ENCODE results near the gene LRIG3. TPM values are rescaled to one million over a fixed set of nuclear protein-coding genes. Genes with fewer than 3 reads are reported as not detected.

Gene LRIG3
- total RNA-seq, 1 donor = 85.0 TPM

DNA sequence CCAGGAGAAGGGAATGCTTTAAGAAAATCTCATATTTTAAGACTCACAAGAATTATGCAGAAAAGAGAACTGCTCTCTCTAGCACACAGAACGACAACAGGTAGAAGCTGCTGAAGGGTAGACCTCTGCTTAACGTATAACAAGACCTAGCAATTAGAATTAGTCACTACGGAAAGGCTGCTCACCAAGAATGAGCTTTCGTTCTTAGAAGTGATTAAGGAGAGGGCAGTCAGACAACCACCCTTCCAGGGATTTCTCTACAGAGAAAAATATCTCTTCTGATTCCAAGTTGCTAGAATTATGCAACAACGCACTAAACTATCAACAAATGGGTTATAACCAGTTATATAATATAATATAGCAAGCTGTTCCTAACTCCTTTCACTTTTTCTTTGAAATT, 18.6 kb downstream of the LRIG3 start:
- Histone ChIP-seq H3K27me3 (ENCODE audit: insufficient read depth, low read length) (no peaks in the 10 kb centered on the region), H4K20me1 (ENCODE audit: insufficient read depth, low read length) (peaks cover 2% of the 10 kb centered on the region), H3K27ac (ENCODE audit: low read depth, low read length) (no peak overlapping the region), H3K4me2 (ENCODE audit: insufficient read depth, low read length) (no peak overlapping the region), H3K36me3 (ENCODE audit: insufficient read depth, low read length) (peaks cover 11% of the 10 kb centered on the region), H3K9me3 (ENCODE audit: low read depth, low read length) (no peaks in the 10 kb centered on the region), H2AFZ (ENCODE audit: low read length) (no peak overlapping the region), H3K4me3 (ENCODE audit: insufficient read depth, low read length) (no peak overlapping the region), H3K4me1 (ENCODE audit: insufficient read depth, low read length) (no peaks in the 10 kb centered on the region), H3K79me2 (ENCODE audit: insufficient read depth, low read length) (peaks cover 8% of the 10 kb centered on the region)
- no peak for DNase-seq (ENCODE audit: insufficient read length, low spot score, missing footprints)
- TF ChIP-seq, protein P1, sequence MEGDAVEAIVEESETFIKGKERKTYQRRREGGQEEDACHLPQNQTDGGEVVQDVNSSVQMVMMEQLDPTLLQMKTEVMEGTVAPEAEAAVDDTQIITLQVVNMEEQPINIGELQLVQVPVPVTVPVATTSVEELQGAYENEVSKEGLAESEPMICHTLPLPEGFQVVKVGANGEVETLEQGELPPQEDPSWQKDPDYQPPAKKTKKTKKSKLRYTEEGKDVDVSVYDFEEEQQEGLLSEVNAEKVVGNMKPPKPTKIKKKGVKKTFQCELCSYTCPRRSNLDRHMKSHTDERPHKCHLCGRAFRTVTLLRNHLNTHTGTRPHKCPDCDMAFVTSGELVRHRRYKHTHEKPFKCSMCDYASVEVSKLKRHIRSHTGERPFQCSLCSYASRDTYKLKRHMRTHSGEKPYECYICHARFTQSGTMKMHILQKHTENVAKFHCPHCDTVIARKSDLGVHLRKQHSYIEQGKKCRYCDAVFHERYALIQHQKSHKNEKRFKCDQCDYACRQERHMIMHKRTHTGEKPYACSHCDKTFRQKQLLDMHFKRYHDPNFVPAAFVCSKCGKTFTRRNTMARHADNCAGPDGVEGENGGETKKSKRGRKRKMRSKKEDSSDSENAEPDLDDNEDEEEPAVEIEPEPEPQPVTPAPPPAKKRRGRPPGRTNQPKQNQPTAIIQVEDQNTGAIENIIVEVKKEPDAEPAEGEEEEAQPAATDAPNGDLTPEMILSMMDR (IDR thresholded peaks at IDR 0.05; ENCODE audit: extremely low read depth, low read depth, low read length) = no peak

DNA sequence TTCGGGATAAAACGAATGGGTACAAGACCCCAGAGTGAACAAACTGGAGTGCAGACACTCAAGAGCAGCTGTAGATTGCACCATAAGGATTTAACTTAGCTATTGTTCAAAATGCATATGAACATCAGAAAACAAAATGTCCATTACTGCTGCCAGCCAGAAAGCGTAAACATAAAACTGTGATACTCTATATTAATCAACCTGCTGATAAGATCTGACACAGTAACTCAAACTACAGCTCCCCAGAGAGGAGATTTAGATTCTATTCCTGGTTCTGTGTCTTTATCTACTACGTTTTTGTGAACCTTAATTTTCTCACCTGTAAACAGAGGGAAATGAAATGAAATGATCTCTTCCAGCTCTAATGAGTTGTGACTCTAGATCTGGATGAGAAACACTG, 22.3 kb downstream of the LRIG3 start:
- Histone ChIP-seq H3K27me3 (ENCODE audit: insufficient read depth, low read length) (no peaks in the 10 kb centered on the region), H2AFZ (ENCODE audit: low read length) (no peak overlapping the region), H4K20me1 (ENCODE audit: insufficient read depth, low read length) (peaks cover 14% of the 10 kb centered on the region), H3K36me3 (ENCODE audit: insufficient read depth, low read length) (no peaks in the 10 kb centered on the region), H3K79me2 (ENCODE audit: insufficient read depth, low read length) (peaks cover 30% of the 10 kb centered on the region), H3K9me3 (ENCODE audit: low read depth, low read length) (no peaks in the 10 kb centered on the region), H3K27ac (ENCODE audit: low read depth, low read length) (no peak overlapping the region), H3K4me2 (ENCODE audit: insufficient read depth, low read length) (no peak overlapping the region), H3K4me3 (ENCODE audit: insufficient read depth, low read length) (no peak overlapping the region), H3K4me1 (ENCODE audit: insufficient read depth, low read length) (peaks cover 5% of the 10 kb centered on the region)
- no peak for DNase-seq (ENCODE audit: insufficient read length, low spot score, missing footprints)
- TF ChIP-seq, protein P1 (IDR thresholded peaks at IDR 0.05; ENCODE audit: extremely low read depth, low read depth, low read length) = no peak

DNA sequence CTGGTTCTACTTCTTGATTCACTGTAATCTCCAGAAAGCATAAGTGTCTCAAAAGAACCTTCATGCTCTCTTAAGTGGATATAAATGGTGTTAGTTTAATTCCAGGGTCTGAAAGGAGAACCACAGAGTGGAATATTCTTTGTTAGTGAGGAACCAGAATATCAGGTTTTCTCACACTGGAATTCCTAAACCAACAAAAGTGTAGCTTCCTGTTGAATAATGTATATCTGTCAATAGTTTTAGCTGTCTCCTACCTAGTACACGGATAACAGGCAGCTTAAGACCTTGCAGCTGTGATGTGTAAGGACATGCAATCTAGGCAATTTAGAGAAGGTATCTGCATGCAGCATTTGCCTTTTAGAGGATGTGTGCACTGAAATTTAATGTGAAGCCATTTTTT, 24.0 kb downstream of the LRIG3 start:
- H3K27me3 ChIP-seq (ENCODE audit: insufficient read depth, low read length) = no peaks in the 10 kb centered on the region
- no peaks in the 10 kb centered on the region for H3K36me3 ChIP-seq (ENCODE audit: insufficient read depth, low read length)
- no peak overlapping the region for H3K4me2 ChIP-seq (ENCODE audit: insufficient read depth, low read length)
- H2AFZ ChIP-seq (ENCODE audit: low read length) = no peak overlapping the region
- H3K9me3 ChIP-seq (ENCODE audit: low read depth, low read length) = no peaks in the 10 kb centered on the region
- DNase-seq (ENCODE audit: insufficient read length, low spot score, missing footprints) = no peak
- TF ChIP-seq, protein P1 (IDR thresholded peaks at IDR 0.05; ENCODE audit: extremely low read depth, low read depth, low read length) = no peak
- no peak overlapping the region for H3K27ac ChIP-seq (ENCODE audit: low read depth, low read length)
- H3K79me2 ChIP-seq (ENCODE audit: insufficient read depth, low read length) = peaks cover 38% of the 10 kb centered on the region
- no peak overlapping the region for H3K4me3 ChIP-seq (ENCODE audit: insufficient read depth, low read length)
- H4K20me1 ChIP-seq (ENCODE audit: insufficient read depth, low read length) = peaks cover 22% of the 10 kb centered on the region
- peaks cover 5% of the 10 kb centered on the region for H3K4me1 ChIP-seq (ENCODE audit: insufficient read depth, low read length)

DNA sequence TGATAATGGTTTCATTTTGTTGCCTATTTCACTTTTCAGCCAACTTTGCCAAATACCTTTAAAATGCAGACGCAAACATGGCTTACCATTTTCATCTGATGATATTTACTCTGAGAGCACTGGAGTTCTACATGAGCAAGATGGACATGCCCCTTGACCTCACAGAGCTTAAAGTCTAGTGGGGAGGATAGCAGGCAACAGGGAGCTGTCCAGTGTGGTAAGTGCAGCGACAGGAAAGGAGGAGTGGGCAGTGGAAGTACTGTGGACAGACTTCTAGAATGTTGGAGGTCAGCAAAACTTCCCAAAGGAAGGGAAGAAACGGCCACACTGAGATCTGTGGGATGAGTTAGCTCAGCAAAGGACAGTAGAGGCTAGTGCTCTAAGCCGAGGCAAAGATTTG, 25.3 kb downstream of the LRIG3 start:
- H3K36me3 ChIP-seq (ENCODE audit: insufficient read depth, low read length) = peaks cover 1% of the 10 kb centered on the region
- H3K79me2 ChIP-seq (ENCODE audit: insufficient read depth, low read length) = peaks cover 38% of the 10 kb centered on the region
- no peak overlapping the region for H3K4me3 ChIP-seq (ENCODE audit: insufficient read depth, low read length)
- H3K4me2 ChIP-seq (ENCODE audit: insufficient read depth, low read length) = no peak overlapping the region
- no peaks in the 10 kb centered on the region for H3K27me3 ChIP-seq (ENCODE audit: insufficient read depth, low read length)
- peaks cover 24% of the 10 kb centered on the region for H4K20me1 ChIP-seq (ENCODE audit: insufficient read depth, low read length)
- no peak overlapping the region for H3K27ac ChIP-seq (ENCODE audit: low read depth, low read length)
- no peak for DNase-seq (ENCODE audit: insufficient read length, low spot score, missing footprints)
- TF ChIP-seq, protein P1 (IDR thresholded peaks at IDR 0.05; ENCODE audit: extremely low read depth, low read depth, low read length) = no peak
- H3K4me1 ChIP-seq (ENCODE audit: insufficient read depth, low read length) = peaks cover 5% of the 10 kb centered on the region
- no peak overlapping the region for H2AFZ ChIP-seq (ENCODE audit: low read length)
- no peaks in the 10 kb centered on the region for H3K9me3 ChIP-seq (ENCODE audit: low read depth, low read length)
